ENCODE results near the gene CCSER1.

The CCSER1 gene

GRCh38 chr4:90546114-90546513 is 418.9 kb downstream of the CCSER1 start:
- H3K79me2 ChIP-seq (ENCODE audit: insufficient read depth, low read length): no peaks in the 10 kb centered on the region
- H3K27me3 ChIP-seq (ENCODE audit: insufficient read depth, low read length): no peaks in the 10 kb centered on the region
- H3K9me3 ChIP-seq (ENCODE audit: low read length): no peaks in the 10 kb centered on the region
- H3K9me2 ChIP-seq (ENCODE audit: low read depth, low read length): no peaks in the 10 kb centered on the region
- H4K20me1 ChIP-seq (ENCODE audit: insufficient read depth, low read length): no peaks in the 10 kb centered on the region
- TF ChIP-seq CTCF (IDR thresholded peaks at IDR 0.05; ENCODE audit: low read length) (no peak), EZH2 (IDR thresholded peaks at IDR 0.05; ENCODE audit: borderline replicate concordance, low read length) (no peak)
- no peak overlapping the region for H3K9ac ChIP-seq (ENCODE audit: low read length)
- H3K27ac ChIP-seq (ENCODE audit: low read depth, low read length, poor library complexity, severe bottlenecking): no peak overlapping the region
- no peaks in the 10 kb centered on the region for H3K36me3 ChIP-seq (ENCODE audit: insufficient read depth, low read length)
- no peak overlapping the region for H3K4me2 ChIP-seq (ENCODE audit: low read length)
- no peaks in the 10 kb centered on the region for H3K4me1 ChIP-seq (ENCODE audit: insufficient read depth, low read length, severe bottlenecking)
- no peak overlapping the region for H3K4me3 ChIP-seq (ENCODE audit: low read depth, low read length, poor library complexity, severe bottlenecking)
- H3F3A ChIP-seq (ENCODE audit: insufficient read depth, low read length): no peaks in the 10 kb centered on the region
- no peak overlapping the region for H2AFZ ChIP-seq (ENCODE audit: low read length)

- TF ChIP-seq CTCF (IDR thresholded peaks at IDR 0.05; ENCODE audit: low read length): no peak
- no peak for TF ChIP-seq EZH2 (IDR thresholded peaks at IDR 0.05; ENCODE audit: borderline replicate concordance, low read length)
These were observed 443.4 kb downstream of the CCSER1 start for GRCh38 chr4:90570615-90571014.

GRCh38 chr4:90572996-90573395 is 445.8 kb downstream of the CCSER1 start:
- Histone ChIP-seq H3K27ac (ENCODE audit: low read depth, low read length, poor library complexity, severe bottlenecking) (no peak overlapping the region), H3K36me3 (ENCODE audit: insufficient read depth, low read length) (no peaks in the 10 kb centered on the region), H3K79me2 (ENCODE audit: insufficient read depth, low read length) (no peaks in the 10 kb centered on the region), H3K27me3 (ENCODE audit: insufficient read depth, low read length) (no peaks in the 10 kb centered on the region), H3K4me3 (ENCODE audit: low read depth, low read length, poor library complexity, severe bottlenecking) (no peak overlapping the region), H2AFZ (ENCODE audit: low read length) (no peak overlapping the region), H3K9me3 (ENCODE audit: low read length) (no peaks in the 10 kb centered on the region), H3K4me2 (ENCODE audit: low read length) (no peak overlapping the region), H4K20me1 (ENCODE audit: insufficient read depth, low read length) (no peaks in the 10 kb centered on the region), H3F3A (ENCODE audit: insufficient read depth, low read length) (no peaks in the 10 kb centered on the region), H3K9ac (ENCODE audit: low read length) (no peak overlapping the region), H3K9me2 (ENCODE audit: low read depth, low read length) (no peaks in the 10 kb centered on the region), H3K4me1 (ENCODE audit: insufficient read depth, low read length, severe bottlenecking) (no peaks in the 10 kb centered on the region)
- TF ChIP-seq CTCF (IDR thresholded peaks at IDR 0.05; ENCODE audit: low read length) (no peak), EZH2 (IDR thresholded peaks at IDR 0.05; ENCODE audit: borderline replicate concordance, low read length) (no peak)

More at GRCh38 chr4:90570615-90571014, 443.4 kb downstream of the CCSER1 start:
- Histone ChIP-seq H3K4me3 (ENCODE audit: low read depth, low read length, poor library complexity, severe bottlenecking) (no peak overlapping the region), H2AFZ (ENCODE audit: low read length) (no peak overlapping the region), H3K27ac (ENCODE audit: low read depth, low read length, poor library complexity, severe bottlenecking) (no peak overlapping the region), H4K20me1 (ENCODE audit: insufficient read depth, low read length) (no peaks in the 10 kb centered on the region), H3K9me2 (ENCODE audit: low read depth, low read length) (no peaks in the 10 kb centered on the region), H3K9ac (ENCODE audit: low read length) (no peak overlapping the region), H3K9me3 (ENCODE audit: low read length) (no peaks in the 10 kb centered on the region), H3F3A (ENCODE audit: insufficient read depth, low read length) (no peaks in the 10 kb centered on the region), H3K27me3 (ENCODE audit: insufficient read depth, low read length) (no peaks in the 10 kb centered on the region), H3K4me2 (ENCODE audit: low read length) (no peak overlapping the region), H3K4me1 (ENCODE audit: insufficient read depth, low read length, severe bottlenecking) (no peaks in the 10 kb centered on the region), H3K36me3 (ENCODE audit: insufficient read depth, low read length) (no peaks in the 10 kb centered on the region), H3K79me2 (ENCODE audit: insufficient read depth, low read length) (no peaks in the 10 kb centered on the region)

Data from OCI-LY1 (cell line).